GM12878 (cell line): Measurements from ENCODE around the gene SCGB3A2.

Experiments used
- CTCF ChIP-seq, 3 experiments: IDR thresholded peaks in 2 of 3; conservative IDR thresholded peaks in 1 of 3; 2 replicates each; pipeline ENCODE4 v1.5.1; 2011; ENCODE audit warnings: low read depth in 3 of 3, low read length in 3 of 3, mild to moderate bottlenecking in 3 of 3, control low read depth in 2 of 3, moderate library complexity in 2 of 3, inconsistent platforms in 1 of 3, mixed read lengths in 1 of 3; ENCODE audit not compliant: control insufficient read depth in 2 of 3, insufficient read depth in 1 of 3; ENCODE audit errors: extremely low read depth in 1 of 3
- EP300 ChIP-seq, 2 experiments: fragments of 150-350 bp in 1 of 2; IDR thresholded peaks; 2 replicates each; pipeline ENCODE4 v1.6.1; 2011 to 2012; ENCODE audit warnings: low read depth in 2 of 2, low read length in 2 of 2, borderline replicate concordance in 1 of 2, improper control_type of control experiment in 1 of 2, inconsistent platforms in 1 of 2; ENCODE audit not compliant: control insufficient read depth in 1 of 2
- NFYA ChIP-seq: IDR thresholded peaks from 2 replicates; pipeline ENCODE4 v1.6.1; 2011; ENCODE audit warnings: low read depth, mild to moderate bottlenecking, low read length, improper control_type of control experiment, borderline replicate concordance

DNA sequence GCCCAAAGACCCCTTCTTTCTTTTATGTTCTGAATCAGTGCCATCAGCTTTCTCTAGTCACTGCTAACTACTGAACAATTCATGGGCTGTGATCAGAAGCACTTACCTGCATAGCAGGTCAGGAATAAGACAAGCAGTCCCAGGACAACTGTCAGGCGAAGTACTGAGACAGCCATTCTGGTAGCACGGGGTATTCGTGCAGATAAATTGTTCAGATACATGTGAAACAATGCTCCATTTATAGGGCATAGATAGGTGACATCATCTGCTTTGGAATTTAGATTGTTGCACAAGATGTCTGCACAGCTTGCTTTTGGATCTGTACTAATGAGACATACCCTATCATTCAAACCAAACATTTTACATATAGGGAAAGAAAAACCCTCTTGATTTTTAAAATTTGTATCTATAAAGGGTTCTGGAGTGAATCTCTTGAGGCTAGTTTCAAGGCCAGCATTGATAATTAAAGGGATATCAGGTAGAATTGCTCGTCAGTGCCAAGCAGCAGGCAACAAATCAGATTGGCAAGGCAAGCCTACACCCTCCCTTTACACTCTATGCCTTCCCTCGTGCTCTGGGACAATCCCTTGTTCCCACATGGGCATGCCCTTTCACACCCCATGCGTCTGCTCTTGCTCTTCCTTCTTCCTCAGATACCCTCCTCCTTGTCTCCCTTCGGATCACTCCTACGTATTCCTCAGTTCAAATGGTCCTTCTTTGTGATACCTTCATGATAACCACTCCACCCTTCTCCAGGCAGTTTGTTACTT is 28.0 kb downstream of the SCGB3A2 start, which contains the start of gene C5orf46:
- TF ChIP-seq NFYA (no peak), EP300 (IDR thresholded peaks at IDR 0.05; ENCODE audit: borderline replicate concordance in 1 of 2, control insufficient read depth in 1 of 2, low read depth in 2 of 2, low read length in 2 of 2) (no peak), CTCF (IDR thresholded peaks at IDR 0.05 in 2 of 3, conservative IDR thresholded peaks at IDR 0.05 in 1 of 3; ENCODE audit: control insufficient read depth in 2 of 3, extremely low read depth in 1 of 3, insufficient read depth in 1 of 3, low read depth in 3 of 3, low read length in 3 of 3) (no peak)
